Neural cell (in vitro differentiated cells): ENCODE data around the gene LRPPRC. TPM values are rescaled to one million over a fixed set of nuclear protein-coding genes. Genes with fewer than 3 reads are reported as not detected.
"Not testable (repeated sequence)": the region's sequence is repeated elsewhere in the genome, so short reads cannot be mapped to it uniquely, and the experiment has no call there.

Source experiments
- H2AFZ ChIP-seq: fragments of 200-600, 300-800 bp; sonication (generic), shearing (Covaris generic); 2 replicates; pipeline ENCODE4 v1.6.0; 2014; ENCODE audit warnings: low read depth, mild to moderate bottlenecking, antibody characterized with exemption, low read length, moderate library complexity
- H3F3A ChIP-seq: fragments of 200-600 bp; shearing (Covaris generic); 2 replicates; pipeline ENCODE4 v1.6.1; 2016; ENCODE audit warnings: mild to moderate bottlenecking, moderate library complexity, mixed read lengths, antibody characterized with exemption, low read length; ENCODE audit not compliant: insufficient read depth, poor library complexity, severe bottlenecking
- H3K27ac ChIP-seq: fragments of 200-600, 300-800 bp; sonication (generic), shearing (Covaris generic); 2 replicates; pipeline ENCODE4 v1.5.1; 2014; ENCODE audit warnings: mild to moderate bottlenecking, low read length, moderate library complexity
- H3K27me3 ChIP-seq: fragments of 300-800, 200-600 bp; sonication (generic), shearing (Covaris generic); 2 replicates; pipeline ENCODE4 v1.6.0; 2014; ENCODE audit warnings: mild to moderate bottlenecking, low read depth, low read length, moderate library complexity; ENCODE audit not compliant: insufficient read depth
- H3K36me3 ChIP-seq: fragments of 300-800, 200-600 bp; sonication (generic), shearing (Covaris generic); 2 replicates; pipeline ENCODE4 v1.5.1; 2014; ENCODE audit warnings: mild to moderate bottlenecking, antibody characterized with exemption, low read length, moderate library complexity; ENCODE audit not compliant: insufficient read depth
- H3K4me2 ChIP-seq: fragments of 300-800, 200-600 bp; sonication (generic), shearing (Covaris generic); 2 replicates; pipeline ENCODE4 v1.6.0; 2014; ENCODE audit warnings: mild to moderate bottlenecking, low read length
- H3K4me3 ChIP-seq: fragments of 300-800, 200-600 bp; sonication (generic), shearing (Covaris generic); 2 replicates; pipeline ENCODE4 v1.5.1; 2014; ENCODE audit warnings: mild to moderate bottlenecking, low read length, moderate library complexity
- H3K79me2 ChIP-seq: fragments of 200-600 bp; shearing (Covaris generic); replicated peaks from 2 replicates; pipeline ENCODE4 v1.6.0; 2014; ENCODE audit warnings: mild to moderate bottlenecking, low read length, moderate library complexity; ENCODE audit not compliant: insufficient read depth
- H3K9ac ChIP-seq: fragments of 300-800, 200-600 bp; sonication (generic), shearing (Covaris generic); 2 replicates; pipeline ENCODE4 v1.6.1; 2016; ENCODE audit warnings: mild to moderate bottlenecking, low read length, mixed read lengths
- H3K9me2 ChIP-seq: fragments of 200-600 bp; shearing (Covaris generic); 2 replicates; pipeline ENCODE4 v1.6.1; 2016; ENCODE audit warnings: mild to moderate bottlenecking, low read length, mixed read lengths; ENCODE audit not compliant: insufficient read depth
- H3K9me3 ChIP-seq: fragments of 200-600, 300-800 bp; sonication (generic), shearing (Covaris generic); 2 replicates; pipeline ENCODE4 v1.6.1; 2016; ENCODE audit warnings: mild to moderate bottlenecking, mixed run types, low read length, moderate library complexity, mixed read lengths
- H4K20me1 ChIP-seq: fragments of 200-600 bp; shearing (Covaris generic); 2 replicates; pipeline ENCODE4 v1.6.1; 2016; ENCODE audit warnings: mild to moderate bottlenecking, mixed run types; ENCODE audit not compliant: insufficient read depth
- EP300 ChIP-seq: fragments of 450-650 bp; conservative IDR thresholded peaks from 2 replicates; pipeline ENCODE4 v1.6.1; 2014; ENCODE audit warnings: antibody characterized with exemption, mild to moderate bottlenecking, moderate library complexity; ENCODE audit not compliant: poor library complexity, severe bottlenecking
- EZH2 ChIP-seq: fragments of 200-600, 300-800 bp; shearing (Covaris generic), sonication (generic); IDR thresholded peaks from 2 replicates; pipeline ENCODE4 v1.6.1; 2014; ENCODE audit warnings: antibody characterized with exemption, low read length, borderline replicate concordance, mild to moderate bottlenecking; ENCODE audit not compliant: insufficient read depth, poor library complexity, severe bottlenecking
- MXI1 ChIP-seq: fragments of 450-650 bp; conservative IDR thresholded peaks from 2 replicates; pipeline ENCODE4 v1.6.1; 2014; ENCODE audit warnings: antibody characterized with exemption, mild to moderate bottlenecking; ENCODE audit not compliant: poor library complexity, severe bottlenecking
- POLR2AphosphoS5 ChIP-seq: IDR thresholded peaks from 2 replicates; pipeline ENCODE4 v1.6.1; 2012
- RAD21 ChIP-seq: fragments of 450-650 bp; conservative IDR thresholded peaks from 2 replicates; pipeline ENCODE4 v1.6.1; 2014; ENCODE audit warnings: antibody characterized with exemption, mild to moderate bottlenecking, moderate library complexity
- SMC3 ChIP-seq: fragments of 450-650 bp; conservative IDR thresholded peaks from 2 replicates; pipeline ENCODE4 v1.6.1; 2014; ENCODE audit warnings: antibody characterized with exemption, mild to moderate bottlenecking, moderate library complexity; ENCODE audit not compliant: poor library complexity
- TAF1 ChIP-seq: IDR thresholded peaks from 2 replicates; pipeline ENCODE4 v1.6.1; 2012; ENCODE audit warnings: low read depth
- polyA plus RNA-seq: library from polyadenylated mRNA; depleted of rRNA; stranded (reverse); fragments of >200 nt; gene quantifications from 2 replicates; pipeline ENCODE4 v1.2.3, GENCODE V29; 2014
- TF ChIP-seq, protein P1 (sequence below): fragments of 450-650 bp; IDR thresholded peaks from 2 replicates; pipeline ENCODE4 v1.5.1; 2014; ENCODE audit warnings: antibody characterized with exemption, mild to moderate bottlenecking, moderate library complexity; ENCODE audit not compliant: poor library complexity, severe bottlenecking
- TF ChIP-seq, protein P2 (sequence below): IDR thresholded peaks from 2 replicates; pipeline ENCODE4 v1.6.1; 2012; ENCODE audit warnings: borderline replicate concordance

Gene LRPPRC
- polyA plus RNA-seq, 1 donor from 2014 or later: 63.1 TPM

DNA sequence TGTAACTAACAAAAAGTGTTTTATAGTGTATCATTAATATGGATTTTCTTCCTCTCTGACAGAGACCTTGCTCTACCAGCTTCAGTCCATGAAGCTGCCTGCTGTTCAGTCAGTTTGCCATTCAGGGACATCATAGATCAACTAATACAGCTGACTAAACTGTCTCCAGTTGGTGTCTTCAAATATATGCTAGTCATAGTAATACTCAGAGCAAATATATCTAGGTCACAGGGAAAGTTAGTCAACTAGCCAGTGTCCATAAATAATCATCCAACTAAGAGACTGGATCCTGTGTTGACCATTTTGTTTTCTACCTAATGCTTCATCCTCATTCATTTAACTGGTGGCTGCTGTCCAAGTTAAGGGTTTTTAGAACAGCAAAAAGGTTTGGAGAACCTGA lies 38.2 kb upstream of the LRPPRC start:
- TF ChIP-seq EP300 (no peak), EZH2 (no peak), TAF1 (no peak), POLR2AphosphoS5 (no peak), RAD21 (no peak), SMC3 (no peak), MXI1 (no peak)
- TF ChIP-seq, protein P1, sequence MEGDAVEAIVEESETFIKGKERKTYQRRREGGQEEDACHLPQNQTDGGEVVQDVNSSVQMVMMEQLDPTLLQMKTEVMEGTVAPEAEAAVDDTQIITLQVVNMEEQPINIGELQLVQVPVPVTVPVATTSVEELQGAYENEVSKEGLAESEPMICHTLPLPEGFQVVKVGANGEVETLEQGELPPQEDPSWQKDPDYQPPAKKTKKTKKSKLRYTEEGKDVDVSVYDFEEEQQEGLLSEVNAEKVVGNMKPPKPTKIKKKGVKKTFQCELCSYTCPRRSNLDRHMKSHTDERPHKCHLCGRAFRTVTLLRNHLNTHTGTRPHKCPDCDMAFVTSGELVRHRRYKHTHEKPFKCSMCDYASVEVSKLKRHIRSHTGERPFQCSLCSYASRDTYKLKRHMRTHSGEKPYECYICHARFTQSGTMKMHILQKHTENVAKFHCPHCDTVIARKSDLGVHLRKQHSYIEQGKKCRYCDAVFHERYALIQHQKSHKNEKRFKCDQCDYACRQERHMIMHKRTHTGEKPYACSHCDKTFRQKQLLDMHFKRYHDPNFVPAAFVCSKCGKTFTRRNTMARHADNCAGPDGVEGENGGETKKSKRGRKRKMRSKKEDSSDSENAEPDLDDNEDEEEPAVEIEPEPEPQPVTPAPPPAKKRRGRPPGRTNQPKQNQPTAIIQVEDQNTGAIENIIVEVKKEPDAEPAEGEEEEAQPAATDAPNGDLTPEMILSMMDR: no peak
- TF ChIP-seq, protein P2, sequence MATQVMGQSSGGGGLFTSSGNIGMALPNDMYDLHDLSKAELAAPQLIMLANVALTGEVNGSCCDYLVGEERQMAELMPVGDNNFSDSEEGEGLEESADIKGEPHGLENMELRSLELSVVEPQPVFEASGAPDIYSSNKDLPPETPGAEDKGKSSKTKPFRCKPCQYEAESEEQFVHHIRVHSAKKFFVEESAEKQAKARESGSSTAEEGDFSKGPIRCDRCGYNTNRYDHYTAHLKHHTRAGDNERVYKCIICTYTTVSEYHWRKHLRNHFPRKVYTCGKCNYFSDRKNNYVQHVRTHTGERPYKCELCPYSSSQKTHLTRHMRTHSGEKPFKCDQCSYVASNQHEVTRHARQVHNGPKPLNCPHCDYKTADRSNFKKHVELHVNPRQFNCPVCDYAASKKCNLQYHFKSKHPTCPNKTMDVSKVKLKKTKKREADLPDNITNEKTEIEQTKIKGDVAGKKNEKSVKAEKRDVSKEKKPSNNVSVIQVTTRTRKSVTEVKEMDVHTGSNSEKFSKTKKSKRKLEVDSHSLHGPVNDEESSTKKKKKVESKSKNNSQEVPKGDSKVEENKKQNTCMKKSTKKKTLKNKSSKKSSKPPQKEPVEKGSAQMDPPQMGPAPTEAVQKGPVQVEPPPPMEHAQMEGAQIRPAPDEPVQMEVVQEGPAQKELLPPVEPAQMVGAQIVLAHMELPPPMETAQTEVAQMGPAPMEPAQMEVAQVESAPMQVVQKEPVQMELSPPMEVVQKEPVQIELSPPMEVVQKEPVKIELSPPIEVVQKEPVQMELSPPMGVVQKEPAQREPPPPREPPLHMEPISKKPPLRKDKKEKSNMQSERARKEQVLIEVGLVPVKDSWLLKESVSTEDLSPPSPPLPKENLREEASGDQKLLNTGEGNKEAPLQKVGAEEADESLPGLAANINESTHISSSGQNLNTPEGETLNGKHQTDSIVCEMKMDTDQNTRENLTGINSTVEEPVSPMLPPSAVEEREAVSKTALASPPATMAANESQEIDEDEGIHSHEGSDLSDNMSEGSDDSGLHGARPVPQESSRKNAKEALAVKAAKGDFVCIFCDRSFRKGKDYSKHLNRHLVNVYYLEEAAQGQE: no peak
- no peaks in the 10 kb centered on the region for H3F3A ChIP-seq
- H4K20me1 ChIP-seq: no peaks in the 10 kb centered on the region
- H3K9ac ChIP-seq: no peak overlapping the region
- no peaks in the 10 kb centered on the region for H3K36me3 ChIP-seq
- H2AFZ ChIP-seq: no peak overlapping the region
- no peak overlapping the region for H3K4me3 ChIP-seq
- H3K4me2 ChIP-seq: no peak overlapping the region
- H3K9me3 ChIP-seq: no peaks in the 10 kb centered on the region
- no peaks in the 10 kb centered on the region for H3K79me2 ChIP-seq
- no peaks in the 10 kb centered on the region for H3K9me2 ChIP-seq
- no peak overlapping the region for H3K27ac ChIP-seq
- H3K27me3 ChIP-seq: no peaks in the 10 kb centered on the region

GRCh38 chr2:44027076-44027475 lies 31.3 kb upstream of the LRPPRC start:
- not testable (repeated sequence) for H3K9me3 ChIP-seq, H3K4me3 ChIP-seq, H2AFZ ChIP-seq, H3K9me2 ChIP-seq, H3K4me2 ChIP-seq, H3K27me3 ChIP-seq, H3K36me3 ChIP-seq, H3K79me2 ChIP-seq, H3F3A ChIP-seq, H4K20me1 ChIP-seq, H3K27ac ChIP-seq, H3K9ac ChIP-seq

DNA sequence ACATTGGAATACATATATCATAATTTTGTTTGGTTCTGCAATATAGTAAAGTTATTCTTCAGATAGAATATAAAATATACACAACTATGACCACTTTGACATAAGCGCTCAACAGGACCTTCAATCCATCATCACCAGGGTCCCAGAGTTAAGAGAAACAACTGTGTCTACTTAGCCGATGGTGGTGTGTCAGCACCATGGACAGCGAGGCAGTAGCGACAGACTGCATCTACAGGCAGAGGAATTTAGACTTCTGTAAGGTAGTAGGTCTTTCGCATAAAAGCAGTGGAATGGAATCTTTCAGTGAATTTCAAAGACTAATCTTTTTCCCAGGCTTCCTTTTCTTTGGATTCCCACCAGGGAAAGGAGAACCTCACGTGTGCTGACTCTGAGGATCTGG lies 20.5 kb upstream of the LRPPRC start:
- H3K27ac ChIP-seq: no peak overlapping the region
- no peak overlapping the region for H3K9ac ChIP-seq
- no peaks in the 10 kb centered on the region for H3F3A ChIP-seq
- H3K79me2 ChIP-seq: no peaks in the 10 kb centered on the region
- no peak overlapping the region for H2AFZ ChIP-seq
- H3K36me3 ChIP-seq: no peaks in the 10 kb centered on the region
- no peaks in the 10 kb centered on the region for H3K9me3 ChIP-seq
- no peak overlapping the region for H3K4me3 ChIP-seq
- no peaks in the 10 kb centered on the region for H4K20me1 ChIP-seq
- no peak overlapping the region for H3K4me2 ChIP-seq
- no peaks in the 10 kb centered on the region for H3K9me2 ChIP-seq
- H3K27me3 ChIP-seq: no peaks in the 10 kb centered on the region
- TF ChIP-seq RAD21 (no peak), MXI1 (no peak), EP300 (no peak), SMC3 (no peak), POLR2AphosphoS5 (no peak), TAF1 (no peak)
- TF ChIP-seq, protein P1: no peak
- TF ChIP-seq, protein P2: peak; percentile 78
